ENCODE data around the gene RABL6. TPM values are rescaled to one million over a fixed set of nuclear protein-coding genes. Genes with fewer than 3 reads are reported as not detected.
A peak's percentile ranks its signal among the peaks of the same experiment; 100 is the strongest.

Gene RABL6
- total and polyA plus RNA-seq, 2 of the 4 experiments (the other 2 are of a cell fraction), result 37.1 to 47.5 TPM

DNA sequence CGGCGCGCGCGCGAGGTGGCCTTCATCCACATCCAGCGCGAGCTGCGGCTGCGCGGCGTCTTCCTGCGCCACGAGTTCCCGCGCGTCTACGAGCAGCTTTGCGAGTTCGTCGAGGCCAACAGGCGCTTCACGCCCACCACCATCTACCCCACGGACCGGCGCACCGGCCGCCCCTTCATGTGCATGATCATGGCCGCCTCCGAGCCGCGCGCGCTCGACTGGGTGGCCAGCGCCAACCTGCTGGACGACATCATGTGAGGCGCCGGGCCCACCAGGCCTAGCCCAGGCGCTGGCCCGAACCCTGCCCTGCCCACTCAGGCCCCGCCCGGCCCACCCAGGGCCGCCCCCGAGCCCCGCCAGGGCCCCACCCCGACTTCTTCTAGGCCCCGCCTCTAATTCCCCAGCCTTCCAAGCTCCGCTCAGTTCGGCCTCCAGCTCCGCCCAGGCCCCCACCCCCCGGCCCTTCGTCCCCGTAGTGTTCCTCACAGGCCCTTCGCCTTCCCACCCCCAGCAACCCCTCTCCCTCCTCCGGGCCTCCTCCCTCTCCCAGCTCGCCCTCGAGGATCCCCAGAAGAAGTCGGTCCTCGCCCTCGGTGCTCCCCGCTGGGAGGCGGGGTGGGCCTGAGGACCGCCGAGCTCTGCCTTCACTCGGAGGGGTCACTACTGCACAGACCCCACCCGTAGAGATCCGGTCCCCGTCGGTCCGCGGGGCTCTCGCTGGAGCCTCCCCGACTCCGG lies 39.5 kb downstream of the RABL6 start:
- in situ Hi-C loops (cut with MboI; ENCODE audit: low sequenced_read_pairs) (no loop called here), dilution Hi-C loops (cut with HindIII; ENCODE audit: low sequenced_read_pairs, unreplicated experiment) (no loop called here)
- H3K9ac ChIP-seq (ENCODE audit: low read depth, low read length), result peak overlapping the region; percentile 92

More for the DNA sequence above, 39.5 kb downstream of the RABL6 start:
- no TSS peak for BruUV-seq (replicated peaks)
- peak overlapping the region; percentile 35 for H3K27ac ChIP-seq (ENCODE audit: insufficient read depth, low read length)
- H3K27me3 ChIP-seq (ENCODE audit: control insufficient read depth, insufficient read depth, low read length), result peaks cover 22% of the 10 kb centered on the region
- H3K4me3 ChIP-seq (ENCODE audit: insufficient read depth, low read depth, low read length), result peak overlapping the region; percentile 92
- H4K5ac ChIP-seq (ENCODE audit: low read depth, low read length), result peak overlapping the region; percentile 57; the same call in 1 of the 2 replicates
- H3K18ac ChIP-seq (ENCODE audit: low read depth, low read length), result peak overlapping the region; percentile 51
- no peaks in the 10 kb centered on the region for H3K9me1 ChIP-seq (ENCODE audit: insufficient read depth, low read length)
- POLR2A ChIA-PET (ENCODE audit: unreplicated experiment), result no interaction called here
- 2% methylated on average over 16 of the region's 75 CpGs; no CpG with 5 or more reads in 1 of the 2 experiments for whole genome bisulfite sequencing, 2 experiments (ENCODE audit: extremely low coverage in 2 of 2, insufficient read length in 1 of 2)
- 0 out of 2 replicates have a peak overlapping the region, but pooled peaks have one; percentile 21 for H4K91ac ChIP-seq (ENCODE audit: insufficient read depth, low read depth, low read length)
- H3K4me2 ChIP-seq (ENCODE audit: low read depth, low read length), result peak overlapping the region; percentile 91
- H3K23ac ChIP-seq (ENCODE audit: low read depth, low read length), result no peak overlapping the region
- no peak overlapping the region for H3K14ac ChIP-seq (replicated peaks; ENCODE audit: low read depth, low read length)
- H2BK5ac ChIP-seq (ENCODE audit: low read depth, low read length, poor library complexity, severe bottlenecking), result peak overlapping the region; percentile 85
- peaks cover 6% of the 10 kb centered on the region; the same call in 1 of the 2 replicates for H3K9me3 ChIP-seq (ENCODE audit: control insufficient read depth, insufficient read depth, low read length)
- H4K20me1 ChIP-seq (ENCODE audit: insufficient read depth, low read length), result peaks cover 23% of the 10 kb centered on the region
- ATAC-seq (ENCODE audit: low read depth) (peak; percentile 7), DNase-seq (peak; percentile 39)
- H3K56ac ChIP-seq (ENCODE audit: extremely low read depth, insufficient read depth, low read length), result no peak overlapping the region
- peak overlapping the region; percentile 80 for H2AFZ ChIP-seq (replicated peaks; ENCODE audit: low read length, poor library complexity)
- intact Hi-C loops (cut with micrococcal nuclease), result no loop called here
- H2BK20ac ChIP-seq (ENCODE audit: low read depth, low read length), result no peak overlapping the region
- no peak for TF ChIP-seq SMC3 (IDR thresholded peaks at IDR 0.05; ENCODE audit: low read depth, low read length)
- TF ChIP-seq MAFK (IDR thresholded peaks at IDR 0.05; ENCODE audit: low read depth, low read length), result no peak
- peak; percentile 17; the same call in 1 of the 2 replicates for TF ChIP-seq MAZ (IDR thresholded peaks at IDR 0.05; ENCODE audit: borderline replicate concordance, low read depth, low read length)
- no peak for TF ChIP-seq RFX5 (IDR thresholded peaks at IDR 0.05; ENCODE audit: low read depth, low read length)
- TF ChIP-seq, protein P1, sequence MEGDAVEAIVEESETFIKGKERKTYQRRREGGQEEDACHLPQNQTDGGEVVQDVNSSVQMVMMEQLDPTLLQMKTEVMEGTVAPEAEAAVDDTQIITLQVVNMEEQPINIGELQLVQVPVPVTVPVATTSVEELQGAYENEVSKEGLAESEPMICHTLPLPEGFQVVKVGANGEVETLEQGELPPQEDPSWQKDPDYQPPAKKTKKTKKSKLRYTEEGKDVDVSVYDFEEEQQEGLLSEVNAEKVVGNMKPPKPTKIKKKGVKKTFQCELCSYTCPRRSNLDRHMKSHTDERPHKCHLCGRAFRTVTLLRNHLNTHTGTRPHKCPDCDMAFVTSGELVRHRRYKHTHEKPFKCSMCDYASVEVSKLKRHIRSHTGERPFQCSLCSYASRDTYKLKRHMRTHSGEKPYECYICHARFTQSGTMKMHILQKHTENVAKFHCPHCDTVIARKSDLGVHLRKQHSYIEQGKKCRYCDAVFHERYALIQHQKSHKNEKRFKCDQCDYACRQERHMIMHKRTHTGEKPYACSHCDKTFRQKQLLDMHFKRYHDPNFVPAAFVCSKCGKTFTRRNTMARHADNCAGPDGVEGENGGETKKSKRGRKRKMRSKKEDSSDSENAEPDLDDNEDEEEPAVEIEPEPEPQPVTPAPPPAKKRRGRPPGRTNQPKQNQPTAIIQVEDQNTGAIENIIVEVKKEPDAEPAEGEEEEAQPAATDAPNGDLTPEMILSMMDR (conservative IDR thresholded peaks at IDR 0.05; ENCODE audit: low read depth, low read length), result no peak
- no peak for TF ChIP-seq FOS (IDR thresholded peaks at IDR 0.05; ENCODE audit: low read depth, low read length)
- H3K36me3 ChIP-seq (ENCODE audit: control insufficient read depth, insufficient read depth, low read length), result peaks cover 14% of the 10 kb centered on the region; the same call in 1 of the 2 replicates
- peaks cover 9 to 21% of the 10 kb centered on the region in 2 experiments; a peak in 2 of 4 replicates for H3K79me1 ChIP-seq (ENCODE audit: low read depth in 1 of 2, low read length in 2 of 2)
- H4K8ac ChIP-seq (ENCODE audit: low read depth in 2 of 2, low read length in 2 of 2), result peak overlapping the region in 1 of 2 experiments; percentile 67; a peak in 2 of 4 replicates
- H2BK120ac ChIP-seq (ENCODE audit: low read depth, low read length), result peak overlapping the region; percentile 1; the same call in 1 of the 2 replicates
- peak overlapping the region; percentile 88 for H3K4ac ChIP-seq (ENCODE audit: low read depth, low read length)
- H2BK15ac ChIP-seq (ENCODE audit: low read depth, low read length), result no peak overlapping the region
- peaks cover 9% of the 10 kb centered on the region for H3K4me1 ChIP-seq (ENCODE audit: control insufficient read depth, insufficient read depth, low read length)
- peak overlapping the region; percentile 90 for H2AK9ac ChIP-seq (replicated peaks; ENCODE audit: low read depth, low read length, poor library complexity)
- CTCF ChIA-PET, result interaction anchor here (0.9 kb wide), 1 partner anchor 182 kb away, joined by 3 read pairs; no protein-coding TSS in a partner anchor
- H2AK5ac ChIP-seq (ENCODE audit: low read depth, low read length), result no peak overlapping the region

All from IMR-90 (cell line).